K562 (cell line): ENCODE measurements around the gene NMRAL1. TPM values are rescaled to one million over a fixed set of nuclear protein-coding genes. Genes with fewer than 3 reads are reported as not detected.
A peak's percentile ranks its signal among the peaks of the same experiment; 100 is the strongest.

Experiments used
- ARID2 ChIP-seq: fragments of 450-650 bp; IDR thresholded peaks from 2 replicates; pipeline ENCODE4 v1.6.1; 2017; ENCODE audit warnings: antibody characterized with exemption, mild to moderate bottlenecking
- ARID3A ChIP-seq: IDR thresholded peaks from 2 replicates; pipeline ENCODE4 v1.6.1; 2012; ENCODE audit warnings: low read depth, low read length, improper control_type of control experiment, borderline replicate concordance
- C11orf30 ChIP-seq: fragments of 450-650 bp; IDR thresholded peaks from 2 replicates; pipeline ENCODE4 v1.6.1; 2016; ENCODE audit warnings: low read depth, mild to moderate bottlenecking
- CHD1 ChIP-seq: fragments of 200-600 bp; sonication (generic); IDR thresholded peaks from one replicate; pipeline ENCODE4 v1.6.1; 2012; ENCODE audit warnings: mild to moderate bottlenecking, moderate library complexity, low read length, inconsistent platforms
- ETS1 ChIP-seq: conservative IDR thresholded peaks from 2 replicates; pipeline ENCODE4 v1.6.1; 2011; ENCODE audit warnings: low read depth, mild to moderate bottlenecking, low read length; ENCODE audit not compliant: control insufficient read depth
- IRF1 ChIP-seq: sonication (generic); formaldehyde crosslinking; IDR thresholded peaks from 2 replicates; pipeline ENCODE4 v1.8.0; 2022; ENCODE audit warnings: missing genetic modification reagents, mild to moderate bottlenecking, borderline replicate concordance
- KDM4B ChIP-seq, 2 experiments: fragments of 450-650 bp in 1 of 2; sonication (generic) in 1 of 2; IDR thresholded peaks; 2 replicates each; pipeline ENCODE4 v1.6.1; 2016 to 2017; ENCODE audit warnings: borderline replicate concordance in 2 of 2, antibody characterized with exemption in 1 of 2, low read depth in 1 of 2, mild to moderate bottlenecking in 1 of 2
- KLF13 ChIP-seq: fragments of 450-650 bp; IDR thresholded peaks from 2 replicates; pipeline ENCODE4 v1.6.1; 2016; ENCODE audit warnings: missing genetic modification characterization, low read depth, mild to moderate bottlenecking, missing compliant biosample characterization, moderate library complexity, borderline replicate concordance
- LCOR ChIP-seq: sonication (generic); formaldehyde crosslinking; IDR thresholded peaks from 2 replicates; pipeline ENCODE4 v1.8.0; 2022; ENCODE audit warnings: mild to moderate bottlenecking, missing genetic modification reagents
- MED1 ChIP-seq: sonication (generic); formaldehyde crosslinking; IDR thresholded peaks from 2 replicates; pipeline ENCODE4 v1.8.1; 2023; ENCODE audit warnings: missing genetic modification reagents, borderline replicate concordance
- MLLT1 ChIP-seq, 2 experiments: fragments of 450-650 bp; IDR thresholded peaks; 2 replicates each; pipeline ENCODE4 v1.6.1; 2016
- NCOA6 ChIP-seq: fragments of 450-650 bp; IDR thresholded peaks from 2 replicates; pipeline ENCODE4 v1.6.1; 2017; ENCODE audit warnings: mild to moderate bottlenecking
- RERE ChIP-seq: sonication (generic); formaldehyde crosslinking; IDR thresholded peaks from 2 replicates; pipeline ENCODE4 v1.8.0; 2023; ENCODE audit warnings: missing genetic modification reagents, mild to moderate bottlenecking, borderline replicate concordance
- TRIM24 ChIP-seq, 2 experiments: fragments of 450-650 bp; IDR thresholded peaks; 2 replicates each; pipeline ENCODE4 v1.6.1; 2016
- ZNF436 ChIP-seq: fragments of 250-450, 450-650 bp; sonication (Bioruptor Pico); formaldehyde crosslinking; IDR thresholded peaks from 2 replicates; pipeline ENCODE4 v1.7.0; 2020; ENCODE audit warnings: mild to moderate bottlenecking
- ZNF586 ChIP-seq: fragments of 450-650 bp; formaldehyde crosslinking; conservative IDR thresholded peaks from 2 replicates; pipeline ENCODE4 v1.4.0; 2020; ENCODE audit warnings: mild to moderate bottlenecking, moderate library complexity
- ZNF696 ChIP-seq: fragments of 250-450 bp; sonication (Bioruptor Pico); conservative IDR thresholded peaks from 2 replicates; pipeline ENCODE4 v1.4.0; 2020; ENCODE audit warnings: mild to moderate bottlenecking, moderate library complexity
- ZSCAN29 ChIP-seq: fragments of 450-650 bp; IDR thresholded peaks from 2 replicates; pipeline ENCODE4 v1.6.1; 2017
- polyA plus RNA-seq, 8 experiments: library from polyadenylated mRNA; depleted of rRNA in 4 of 8; stranded (reverse) in 5 of 8; unstranded in 3 of 8; fragments of >200 nt; fragmentation: Nextera tagmentation in 2 of 8; fragmentation: Illumina TruSeq in 1 of 8; extraction: Ambion mirVana in 2 of 8; extraction: Trizol in 1 of 8; gene quantifications; 2 replicates each; pipeline versions ENCODE4 v1.2.1 to v1.2.3, GENCODE V29; 2011 to 2014; ENCODE audit warnings: inconsistent platforms in 1 of 8, missing spikeins in 1 of 8
- total RNA-seq, 7 experiments: library from RNA; depleted of rRNA in 6 of 7; stranded (reverse); fragments of >200 nt in 6 of 7; fragmentation: Illumina TruSeq in 2 of 7; extraction: Trizol in 2 of 7; gene quantifications; 2 replicates each; pipeline versions ENCODE4 v1.2.1 to v1.2.3, GENCODE V29; 2011 to 2021; ENCODE audit warnings: low replicate concordance in 1 of 7

Gene NMRAL1
- total and polyA plus RNA-seq, 9 of the 15 experiments (the other 6 are each of a cell fraction or from before 2014, with no cell fraction given) = 6.3 to 116 (median 63.2) TPM

GRCh38 chr16:4450931-4451519 lies 23.4 kb downstream of the NMRAL1 start (continued):
- no peak; the same call in 1 of the 2 replicates for TF ChIP-seq KLF13 (tag)
- no peak for TF ChIP-seq ARID2
- TF ChIP-seq ZSCAN29 = no peak
- no peak for TF ChIP-seq ZNF696
- no peak for TF ChIP-seq MED1
- TF ChIP-seq IRF1 (CRISPR knock-in tag) = no peak
- TF ChIP-seq RERE (CRISPR knock-in tag) = no peak
- TF ChIP-seq ZNF586 (CRISPR knock-in tag) = no peak
- no peak for TF ChIP-seq ARID3A
- no peak for TF ChIP-seq NCOA6
- TF ChIP-seq TRIM24 (IDR thresholded peaks at IDR 0.05) = peak in 1 of 2 experiments; percentile 29; a peak in 1 of 4 replicates
- TF ChIP-seq LCOR (CRISPR knock-in tag) = no peak
- no peak for TF ChIP-seq MLLT1 (IDR thresholded peaks at IDR 0.05)
- TF ChIP-seq CHD1 = no peak
- no peak for TF ChIP-seq KDM4B (IDR thresholded peaks at IDR 0.05; ENCODE audit: borderline replicate concordance in 2 of 2, low read depth in 1 of 2)
- no peak for TF ChIP-seq C11orf30
- TF ChIP-seq ETS1 = no peak
- TF ChIP-seq ZNF436 = no peak
